HEK293T (cell line): ENCODE data around the gene ARPC5L.

ENCODE experiments used
- CTCF ChIA-PET: fragments of 350-600 bp; formaldehyde crosslinking; extraction: SDS; loops from one replicate; lab custom pipeline; 2021; ENCODE audit warnings: antibody characterized with exemption, inconsistent platforms; lab: Yijun Ruan, JAX
- POLR2A ChIA-PET: fragments of 350-600 bp; formaldehyde crosslinking; extraction: SDS; loops from one replicate; lab custom pipeline; 2020; ENCODE audit warnings: antibody characterized with exemption, inconsistent platforms; lab: Yijun Ruan, JAX
- DNase-seq: peaks from one replicate; pipeline ENCODE4 v3.0.0; 2012; ENCODE audit warnings: mixed read lengths; ENCODE audit errors: extremely low spot score
- ARNT ChIP-seq: fragments of 450-650 bp; IDR thresholded peaks from 2 replicates; pipeline ENCODE4 v1.6.1; 2017; ENCODE audit warnings: mild to moderate bottlenecking
- BHLHE40 ChIP-seq: fragments of 450-650 bp; IDR thresholded peaks from 2 replicates; pipeline ENCODE4 v1.6.1; 2016; ENCODE audit warnings: mild to moderate bottlenecking, moderate library complexity, borderline replicate concordance
- CTBP1 ChIP-seq: fragments of 450-650 bp; IDR thresholded peaks from 2 replicates; pipeline ENCODE4 v1.6.1; 2016; ENCODE audit warnings: borderline replicate concordance
- ELF4 ChIP-seq: fragments of 450-650 bp; IDR thresholded peaks from 2 replicates; pipeline ENCODE4 v1.6.1; 2017; ENCODE audit warnings: antibody characterized with exemption
- FOXA1 ChIP-seq: fragments of 450-650 bp; IDR thresholded peaks from 2 replicates; pipeline ENCODE4 v1.6.1; 2016; ENCODE audit warnings: mild to moderate bottlenecking
- FOXK2 ChIP-seq: fragments of 450-650 bp; IDR thresholded peaks from 2 replicates; pipeline ENCODE4 v1.6.1; 2016; ENCODE audit warnings: mild to moderate bottlenecking
- FOXM1 ChIP-seq: fragments of 450-650 bp; IDR thresholded peaks from 2 replicates; pipeline ENCODE4 v1.6.1; 2017; ENCODE audit warnings: mild to moderate bottlenecking, borderline replicate concordance
- HDGF ChIP-seq: fragments of 450-650 bp; IDR thresholded peaks from 2 replicates; pipeline ENCODE4 v1.6.1; 2017; ENCODE audit warnings: antibody characterized with exemption, borderline replicate concordance
- L3MBTL2 ChIP-seq: fragments of 450-650 bp; conservative IDR thresholded peaks from 2 replicates; pipeline ENCODE4 v1.6.1; 2016; ENCODE audit warnings: mild to moderate bottlenecking
- LEF1 ChIP-seq: fragments of 450-650 bp; IDR thresholded peaks from 2 replicates; pipeline ENCODE4 v1.6.1; 2017; ENCODE audit warnings: mild to moderate bottlenecking, borderline replicate concordance
- NFRKB ChIP-seq: fragments of 450-650 bp; IDR thresholded peaks from 2 replicates; pipeline ENCODE4 v1.6.1; 2016; ENCODE audit warnings: mild to moderate bottlenecking, moderate library complexity
- SP1 ChIP-seq: fragments of 450-650 bp; IDR thresholded peaks from 2 replicates; pipeline ENCODE4 v1.6.1; 2017
- SUZ12 ChIP-seq: fragments of 450-650 bp; IDR thresholded peaks from 2 replicates; pipeline ENCODE4 v1.6.1; 2016; ENCODE audit warnings: mild to moderate bottlenecking
- TARDBP ChIP-seq: fragments of 450-650 bp; IDR thresholded peaks from 2 replicates; pipeline ENCODE4 v1.6.1; 2016
- ZNF384 ChIP-seq: fragments of 450-650 bp; IDR thresholded peaks from 2 replicates; pipeline ENCODE4 v1.6.1; 2016
- TF ChIP-seq, protein P1 (sequence below): fragments of 450-650 bp; IDR thresholded peaks from 2 replicates; pipeline ENCODE4 v1.6.1; 2016

ARPC5L gene

DNA sequence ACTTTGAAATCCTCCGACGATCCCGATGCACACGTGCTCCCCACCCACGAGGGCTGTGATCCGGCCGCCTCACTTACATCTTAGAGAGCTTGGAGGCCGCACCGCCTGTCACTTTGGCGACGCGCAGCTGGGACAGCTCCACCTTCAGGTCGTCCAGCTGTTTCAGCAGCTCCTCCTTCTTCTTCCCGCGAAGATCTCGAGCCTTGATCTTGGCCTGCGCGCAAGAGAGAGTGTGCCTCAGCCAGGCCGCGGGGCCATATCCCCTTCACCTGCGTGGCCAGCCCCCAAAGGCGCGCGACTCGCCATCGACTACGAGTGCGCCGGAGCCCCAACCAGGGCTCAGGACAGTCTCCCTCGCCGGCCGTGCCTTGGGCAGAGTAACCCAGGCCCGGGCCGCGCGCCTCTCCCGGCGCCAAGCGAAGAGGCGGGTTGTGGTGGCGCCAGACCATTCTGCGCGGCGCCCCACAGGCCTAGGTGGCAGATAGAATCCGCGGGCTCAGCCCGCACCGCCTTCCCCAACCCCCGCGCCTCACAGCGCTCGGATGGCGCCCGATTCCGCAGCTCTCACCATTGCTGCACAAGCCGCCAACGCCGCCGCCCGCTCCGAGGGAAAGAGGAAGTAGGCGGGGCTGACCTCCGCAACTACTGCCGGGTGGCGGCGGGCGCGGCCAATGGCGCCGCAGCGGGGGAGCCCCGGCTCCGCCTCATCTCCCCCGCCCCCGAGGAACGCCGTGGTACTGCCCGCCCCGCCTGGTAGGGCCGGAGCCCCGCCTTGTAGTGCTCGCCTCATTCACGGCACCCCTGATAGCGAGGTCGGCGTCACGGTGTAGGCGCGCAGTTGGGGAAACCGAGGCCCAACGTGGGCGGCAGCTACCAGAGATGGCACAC lies at the start of gene ARPC5L, which contains the start of gene RPL35:
TSS of gene ARPC5L (plus strand) at position 789 of the 888 bp plus-strand sequence. CDS start 7,161 bp downstream, outside the sequence.
TSS of gene RPL35 (minus strand) at position 616 of the 888 bp plus-strand sequence. CDS start at position 571, 45 bp downstream.
- peak; percentile 90 for TF ChIP-seq ELF4
- peak; percentile 55 for TF ChIP-seq L3MBTL2
- no peak for TF ChIP-seq HDGF
- peak; percentile 96 for DNase-seq
- CTCF ChIA-PET: interaction anchor here (0.9 to 1.8 kb wide), 4 partner anchors 8 to 90 kb away, joined by 3 to 5 read pairs (median 4); partner anchors contain the start of gene WDR38
- POLR2A ChIA-PET: interaction anchor here (0.7 to 2.8 kb wide), 20 partner anchors 9 to 380 kb away, joined by 3 to 29 read pairs (median 4); partner anchors contain the start of genes HSPA5, NR6A1, SCAI and WDR38

DNA sequence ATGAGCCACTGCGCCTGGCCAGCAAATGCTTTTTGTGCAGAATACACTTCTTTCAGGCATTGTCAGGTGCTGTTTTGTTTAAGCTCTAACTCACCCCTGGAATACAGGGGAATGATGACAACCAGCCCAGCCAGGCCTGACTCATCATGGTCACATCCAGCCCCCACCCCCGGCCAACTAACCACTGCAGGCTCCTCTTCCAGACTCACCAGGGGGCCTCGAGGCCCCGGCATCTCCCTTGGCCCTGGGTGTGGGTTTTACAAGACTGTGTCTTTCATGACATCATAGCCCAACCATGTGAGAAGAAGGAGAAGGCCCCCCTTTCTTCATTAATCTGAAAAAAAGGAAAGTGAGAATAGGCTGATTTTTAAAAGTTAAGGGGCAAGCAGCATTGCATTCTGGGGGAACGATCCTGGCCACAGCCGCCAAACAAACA lies 49.5 kb upstream of the ARPC5L start:
- peak; percentile 49 for DNase-seq

DNA sequence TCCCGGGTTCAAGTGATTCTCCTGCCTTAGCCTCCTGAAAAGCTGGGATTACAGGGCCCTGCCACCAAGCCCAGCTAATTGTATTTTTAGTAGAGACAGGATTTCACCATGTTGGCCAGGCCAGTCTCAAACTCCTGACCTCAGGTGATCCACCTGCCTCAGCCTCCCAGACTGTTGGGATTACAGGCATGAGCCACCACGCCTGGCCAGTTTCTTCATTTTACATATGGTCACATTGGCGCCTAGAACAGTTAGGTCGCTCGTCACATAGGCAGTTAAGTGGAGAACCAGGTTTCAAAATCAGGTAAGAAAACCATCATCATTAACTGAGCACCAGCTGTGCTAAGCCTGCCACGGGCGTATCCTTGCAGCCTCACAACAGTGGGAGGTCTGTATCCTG lies 48.9 kb upstream of the ARPC5L start:
- ChIA-PET POLR2A (interaction anchor here (0.6 to 2.0 kb wide), 6 partner anchors 11 to 312 kb away, joined by 3 to 7 read pairs (median 5); partner anchors contain the start of genes ARPC5L, NR6A1, RPL35 and WDR38), CTCF (interaction anchor here (1.4 to 2.0 kb wide), 3 partner anchors 27 to 40 kb away, joined by 3 to 9 read pairs (median 7); partner anchors contain the start of genes OLFML2A and WDR38)
- no peak for DNase-seq
- TF ChIP-seq HDGF: no peak
- TF ChIP-seq NFRKB: no peak

More for the DNA sequence above, 49.5 kb upstream of the ARPC5L start:
- POLR2A ChIA-PET: interaction anchor here (1.0 to 2.0 kb wide), 4 partner anchors 33 to 69 kb away, joined by 3 to 6 read pairs (median 4); partner anchors contain the start of gene NR6A1
- CTCF ChIA-PET: interaction anchor here (0.8 to 2.0 kb wide), 4 partner anchors 28 to 40 kb away, joined by 3 to 9 read pairs (median 4); partner anchors contain the start of genes OLFML2A and WDR38
- TF ChIP-seq CTBP1 (no peak), BHLHE40 (no peak), HDGF (no peak), ZNF384 (no peak), NFRKB (no peak), L3MBTL2 (no peak)

DNA sequence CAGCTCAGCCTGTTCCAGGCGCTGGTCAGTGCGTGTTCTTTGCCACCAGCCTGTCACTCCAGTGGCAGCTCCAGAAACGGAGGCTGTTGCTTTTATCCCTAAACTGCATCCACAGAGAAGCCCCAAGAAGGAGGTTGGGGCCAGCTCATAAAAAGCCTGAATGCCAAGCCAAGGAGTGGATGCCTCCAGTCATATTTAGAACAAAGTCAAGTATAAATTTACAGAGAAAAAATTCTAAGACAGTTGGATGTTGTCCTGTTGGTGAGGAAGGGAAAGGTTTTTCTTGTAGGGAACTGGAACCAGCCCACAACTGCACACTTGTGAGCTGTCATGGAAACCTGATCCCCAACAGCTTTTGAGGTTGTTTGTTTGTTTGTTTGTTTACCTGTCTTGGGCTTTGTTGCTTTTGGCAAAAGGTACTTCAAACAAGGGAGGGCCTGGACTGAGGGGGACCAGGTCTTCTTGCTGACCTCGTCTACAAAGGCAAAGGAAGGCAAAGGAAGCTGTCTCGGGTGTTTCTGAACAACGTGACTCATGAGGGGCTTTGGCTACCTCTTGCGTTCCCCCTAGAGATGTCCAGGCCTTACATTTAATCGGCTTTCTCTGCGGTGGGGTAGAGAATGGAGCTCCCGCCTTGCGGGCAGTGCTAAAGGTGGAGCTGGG lies 48.3 kb upstream of the ARPC5L start:
- ChIA-PET CTCF (interaction anchor here (1.4 to 2.0 kb wide), 3 partner anchors 27 to 39 kb away, joined by 3 to 9 read pairs (median 7); partner anchors contain the start of genes OLFML2A and WDR38), POLR2A (interaction anchor here (0.6 to 2.0 kb wide), 7 partner anchors 10 to 313 kb away, joined by 3 to 7 read pairs (median 5); partner anchors contain the start of genes ARPC5L, NR6A1, RPL35 and WDR38)
- no peak for TF ChIP-seq ARNT
- TF ChIP-seq, protein P1, sequence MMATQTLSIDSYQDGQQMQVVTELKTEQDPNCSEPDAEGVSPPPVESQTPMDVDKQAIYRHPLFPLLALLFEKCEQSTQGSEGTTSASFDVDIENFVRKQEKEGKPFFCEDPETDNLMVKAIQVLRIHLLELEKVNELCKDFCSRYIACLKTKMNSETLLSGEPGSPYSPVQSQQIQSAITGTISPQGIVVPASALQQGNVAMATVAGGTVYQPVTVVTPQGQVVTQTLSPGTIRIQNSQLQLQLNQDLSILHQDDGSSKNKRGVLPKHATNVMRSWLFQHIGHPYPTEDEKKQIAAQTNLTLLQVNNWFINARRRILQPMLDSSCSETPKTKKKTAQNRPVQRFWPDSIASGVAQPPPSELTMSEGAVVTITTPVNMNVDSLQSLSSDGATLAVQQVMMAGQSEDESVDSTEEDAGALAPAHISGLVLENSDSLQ: no peak
- no peak for TF ChIP-seq L3MBTL2
- no peak for DNase-seq

DNA sequence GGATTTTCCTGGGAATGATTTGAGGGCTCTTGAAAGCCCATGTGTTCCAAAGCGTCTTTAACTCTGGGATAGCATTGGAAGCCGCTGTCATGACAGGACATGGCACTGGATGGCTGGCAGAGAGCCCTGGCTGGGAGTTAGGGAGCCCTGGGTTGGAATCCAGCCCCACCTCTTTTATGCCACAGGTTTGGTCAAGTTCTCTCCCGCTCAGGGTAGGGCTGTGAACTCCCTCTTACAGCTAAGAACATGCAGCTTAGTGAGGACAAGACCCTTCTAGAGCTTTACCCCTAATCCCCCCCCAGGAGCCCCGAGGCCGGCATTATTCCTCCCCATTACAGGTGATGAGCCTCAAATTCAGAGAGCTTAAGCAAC lies 47.8 kb upstream of the ARPC5L start:
- CTCF ChIA-PET: interaction anchor here (1.9 to 2.0 kb wide), 2 partner anchors 37 to 39 kb away, joined by 7 to 9 read pairs; partner anchors contain the start of genes OLFML2A and WDR38

DNA sequence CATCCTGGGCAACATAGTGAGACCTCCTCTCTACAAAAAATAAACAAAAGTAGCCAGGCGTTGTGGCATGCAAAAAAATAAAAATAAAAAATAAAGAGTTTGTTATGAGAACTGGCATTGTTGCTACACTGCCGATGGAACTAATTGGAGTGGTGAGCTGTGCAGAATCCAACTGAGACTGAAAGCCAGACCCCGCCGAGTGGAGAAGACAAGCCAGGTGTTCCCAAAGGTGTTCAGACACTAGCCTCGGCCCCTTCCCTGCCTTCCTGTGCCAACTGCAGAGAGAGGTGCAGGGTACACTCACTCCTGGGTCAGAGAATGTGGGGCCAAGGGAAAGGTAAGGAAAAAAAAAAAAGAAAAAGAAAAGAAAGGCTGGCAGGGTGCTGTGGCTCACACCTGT lies 46.3 kb upstream of the ARPC5L start:
- CTCF ChIA-PET: no interaction called here
- no peak for DNase-seq
- POLR2A ChIA-PET: no interaction called here
- TF ChIP-seq ELF4 (no peak), FOXA1 (no peak), TARDBP (no peak), LEF1 (no peak), FOXM1 (no peak), FOXK2 (no peak), SUZ12 (no peak), HDGF (no peak), ARNT (no peak), SP1 (no peak), NFRKB (no peak), CTBP1 (no peak), ZNF384 (no peak), L3MBTL2 (no peak), BHLHE40 (no peak)
- TF ChIP-seq, protein P1: no peak

More for the DNA sequence above, 47.8 kb upstream of the ARPC5L start:
- no peak for TF ChIP-seq L3MBTL2
- no peak for TF ChIP-seq HDGF
- TF ChIP-seq ARNT: no peak
- no peak for TF ChIP-seq ELF4
- no peak for TF ChIP-seq ZNF384
- TF ChIP-seq SUZ12: no peak
- no peak for TF ChIP-seq CTBP1
- TF ChIP-seq, protein P1: no peak
- no peak for TF ChIP-seq TARDBP
- no peak for TF ChIP-seq NFRKB
- no peak for TF ChIP-seq LEF1
- no peak for TF ChIP-seq SP1
- no peak for TF ChIP-seq FOXA1
- TF ChIP-seq FOXK2: no peak
- TF ChIP-seq BHLHE40: no peak
- TF ChIP-seq FOXM1: no peak
- POLR2A ChIA-PET: interaction anchor here (1.2 to 1.5 kb wide), 3 partner anchors 35 to 47 kb away, joined by 4 to 7 read pairs (median 4); partner anchors contain the start of genes ARPC5L, RPL35 and WDR38
- DNase-seq: no peak
